Frontal cortex (tissue), 4 donors: ENCODE measurements around the gene CDKN2B. TPM values are rescaled to one million over a fixed set of nuclear protein-coding genes. Genes with fewer than 3 reads are reported as not detected.

Experiments used
- DNase-seq, 2 donors: peaks; one replicate each; pipeline ENCODE4 v3.0.0; 2012; ENCODE audit warnings: low spot score in 2 of 2
- FAIRE-seq: peaks from 2 replicates; lab custom pipeline; 2012; peaks lifted over from hg19 to GRCh38; lab: Jason Lieb, UNC
- total RNA-seq: library from RNA; depleted of rRNA; stranded (reverse); fragments of >200 nt; gene quantifications from one replicate; pipeline ENCODE4 v1.2.3, GENCODE V29; 2014
- donor health status: control.
- donor health status: control.
- donor health status: control.

Gene CDKN2B
- total RNA-seq, 1 donor from 2014 or later: under 0.01 TPM

DNA sequence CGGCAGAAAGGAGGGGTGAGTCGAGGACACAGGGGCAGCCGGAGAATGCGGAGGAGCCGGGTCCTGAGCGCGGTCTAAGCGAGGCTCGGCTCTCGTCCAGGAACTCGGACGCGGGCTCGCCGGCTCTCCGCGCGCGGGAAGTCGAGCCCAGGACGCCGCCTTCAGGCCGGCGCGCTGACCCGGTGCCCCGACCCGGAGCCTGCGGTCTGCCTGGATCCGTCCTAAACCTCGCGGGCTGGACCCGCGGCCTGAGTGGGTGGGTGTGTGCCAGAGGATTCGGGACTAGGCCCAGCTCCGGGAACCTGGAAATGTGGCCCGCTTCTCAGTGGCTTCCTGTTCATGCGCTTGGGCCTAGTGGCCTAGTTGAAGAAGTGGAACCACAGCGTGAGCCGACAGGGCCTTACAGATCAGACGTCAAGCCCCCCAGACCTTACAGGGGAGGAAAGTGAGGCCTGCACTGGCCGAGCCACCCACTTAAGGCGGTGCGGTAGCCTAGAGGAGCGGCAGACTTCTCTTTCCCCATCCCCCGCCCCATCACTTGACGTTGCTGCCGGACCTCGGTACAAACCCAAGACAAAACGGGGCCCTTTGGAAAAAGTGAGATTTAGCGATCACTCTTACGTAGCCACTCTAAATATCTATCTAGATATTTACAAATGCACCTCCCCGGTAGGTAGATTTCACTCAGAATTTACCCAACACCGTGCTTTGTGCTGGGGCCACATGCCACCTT lies 13.3 kb downstream of the CDKN2B start:
- DNase-seq (no peak), FAIRE-seq (no peak)

DNA sequence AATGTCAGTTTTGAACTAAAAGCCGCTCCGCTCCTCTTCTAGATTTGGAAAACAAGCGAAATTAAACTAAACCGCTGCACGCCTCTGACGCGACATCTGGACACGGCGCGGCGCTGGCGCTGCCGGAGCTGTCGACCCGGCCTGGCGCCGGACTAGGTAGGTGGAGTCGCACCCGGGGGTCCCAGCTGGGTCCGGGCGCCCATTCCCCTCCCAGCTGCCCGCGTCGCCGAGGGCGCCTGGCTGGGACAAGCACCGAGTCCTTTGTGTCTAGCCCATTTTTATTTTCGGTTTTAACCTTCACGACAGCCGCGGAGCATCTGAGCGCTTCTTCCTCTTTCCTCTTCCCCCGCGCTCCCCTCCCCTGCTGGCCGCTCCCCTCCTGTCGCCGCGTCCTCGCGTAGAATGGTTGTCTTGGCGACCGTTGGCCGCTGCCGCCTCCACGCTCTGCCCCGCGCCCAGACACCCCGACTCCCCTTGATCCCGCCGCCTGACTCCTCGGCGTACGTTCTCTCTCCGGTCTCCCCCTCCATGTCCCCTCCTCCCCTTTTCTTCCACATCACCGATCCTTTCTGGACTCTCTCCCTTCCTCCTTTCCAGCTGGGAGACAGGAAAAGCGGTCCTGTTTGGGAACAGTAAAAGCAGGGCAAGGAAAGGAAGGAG lies 14.0 kb downstream of the CDKN2B start:
- no peak for FAIRE-seq
- DNase-seq: peak; percentile 56 to 62

DNA sequence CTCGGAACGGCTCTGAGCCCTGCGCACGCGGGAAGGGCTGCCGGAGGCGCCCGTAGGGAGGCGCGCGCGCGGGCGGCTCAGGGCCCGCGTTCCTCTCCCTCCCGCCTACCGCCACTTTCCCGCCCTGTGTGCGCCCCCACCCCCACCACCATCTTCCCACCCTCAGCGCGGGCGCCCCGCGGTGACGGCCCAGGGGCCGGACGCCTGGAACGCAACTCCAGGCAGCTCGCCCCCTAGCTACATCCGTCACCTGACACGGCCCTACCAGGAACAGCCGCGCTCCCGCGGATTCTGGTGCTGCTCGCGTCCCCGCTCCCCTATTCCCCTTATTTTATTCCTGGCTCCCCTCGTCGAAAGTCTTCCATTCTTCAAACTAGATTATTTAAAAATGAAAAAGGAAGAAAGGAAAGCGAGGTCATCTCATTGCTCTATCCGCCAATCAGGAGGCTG lies 14.5 kb downstream of the CDKN2B start, which contains the start of gene CDKN2B-AS1:
Gene CDKN2B-AS1, plus strand, starts transcription at position 236 of the 450 bp plus-strand sequence.
- FAIRE-seq (no peak), DNase-seq (peak in 1 of 2 donors; percentile 36)

DNA sequence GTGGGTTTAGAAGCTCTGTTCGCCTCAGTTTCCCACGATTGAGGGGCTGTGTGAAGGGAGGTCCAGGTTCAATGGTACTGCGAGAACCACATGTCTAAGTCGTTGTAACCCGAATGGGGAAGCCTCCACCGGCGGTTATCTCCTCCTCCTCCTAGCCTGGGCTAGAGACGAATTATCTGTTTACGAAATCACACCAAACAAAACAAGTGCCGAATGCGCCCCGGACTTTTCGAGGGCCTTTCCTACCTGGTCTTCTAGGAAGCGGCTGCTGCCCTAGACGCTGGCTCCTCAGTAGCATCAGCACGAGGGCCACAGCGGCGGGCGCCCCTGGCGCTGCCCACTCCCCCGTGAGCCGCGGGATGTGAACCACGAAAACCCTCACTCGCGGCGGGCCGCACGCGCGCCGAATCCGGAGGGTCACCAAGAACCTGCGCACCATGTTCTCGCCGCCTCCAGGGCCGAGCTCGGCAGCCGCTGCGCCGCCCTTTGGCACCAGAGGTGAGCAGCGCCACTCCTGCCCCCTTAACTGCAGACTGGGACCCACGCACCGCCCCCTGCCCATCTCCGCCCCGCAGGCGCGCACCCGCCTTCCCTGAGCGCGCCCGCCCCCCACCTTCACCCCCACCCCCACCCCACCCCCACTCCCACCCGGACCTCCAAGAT lies 15.1 kb downstream of the CDKN2B start, which contains the start of gene CDKN2A:
Gene CDKN2A, minus strand, starts transcription at position 500 of the 663 bp plus-strand sequence.
- no peak for FAIRE-seq
- no peak for DNase-seq

DNA sequence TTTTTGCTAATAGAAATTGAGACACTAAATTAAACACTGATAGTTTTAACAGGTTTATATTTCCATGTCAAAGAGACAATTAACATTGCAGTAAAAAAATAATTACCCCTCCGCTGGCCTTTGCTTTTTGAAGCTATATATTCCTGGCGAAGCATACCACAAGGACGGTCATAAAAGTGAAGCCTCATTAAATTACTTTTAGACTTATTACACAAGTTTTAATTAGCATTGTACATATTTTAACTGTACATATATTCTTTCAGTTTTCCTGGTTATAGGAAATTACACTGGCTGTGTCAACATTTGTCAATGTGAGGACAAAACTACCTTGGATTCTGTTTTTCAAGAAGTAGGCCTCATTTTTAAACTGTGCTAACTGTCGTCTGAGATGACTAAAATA lies 16.1 kb downstream of the CDKN2B start:
- no peak for FAIRE-seq

DNA sequence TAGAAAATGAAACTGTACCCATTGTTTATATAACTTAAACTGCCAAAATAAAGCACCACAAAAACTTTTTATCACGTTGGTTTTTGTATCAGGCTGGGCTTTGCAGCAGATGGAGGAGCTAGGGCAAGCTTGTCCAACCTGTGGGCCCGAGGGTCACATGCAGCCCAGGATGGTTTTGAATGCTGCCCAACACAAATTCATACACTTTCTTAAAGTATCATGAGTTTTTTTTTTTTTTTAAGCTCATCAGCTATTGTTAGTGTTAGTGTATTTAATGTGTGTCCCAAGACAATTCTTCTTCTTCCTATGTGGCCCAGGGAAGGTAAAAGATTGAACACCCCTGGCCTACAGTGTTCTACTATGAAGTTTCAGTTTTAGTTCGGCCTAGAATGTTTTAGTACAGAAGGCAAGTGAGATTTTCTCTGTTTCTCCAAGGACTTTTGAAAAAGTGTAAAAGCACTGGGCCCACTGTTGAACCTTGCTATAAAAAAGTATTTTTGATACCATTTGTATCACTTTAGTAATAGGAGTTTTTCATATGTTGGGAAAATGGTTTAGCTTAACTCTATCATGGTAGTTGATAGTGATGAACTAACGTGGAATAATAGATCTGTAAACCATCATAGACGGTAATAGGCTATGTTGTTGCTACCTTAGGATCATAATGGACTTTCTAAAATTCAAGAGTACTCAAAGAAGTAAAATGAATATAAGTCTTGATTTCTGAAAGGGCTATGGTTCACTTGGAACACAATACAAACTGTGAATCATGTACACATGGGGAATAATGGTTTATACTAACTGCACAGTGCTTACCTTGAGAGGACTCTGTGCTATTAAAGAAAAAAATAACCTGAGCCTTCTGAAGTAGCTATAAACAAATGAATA lies 17.8 kb downstream of the CDKN2B start:
- DNase-seq (no peak), FAIRE-seq (no peak)

More for the DNA sequence above, 16.1 kb downstream of the CDKN2B start:
- DNase-seq: no peak

DNA sequence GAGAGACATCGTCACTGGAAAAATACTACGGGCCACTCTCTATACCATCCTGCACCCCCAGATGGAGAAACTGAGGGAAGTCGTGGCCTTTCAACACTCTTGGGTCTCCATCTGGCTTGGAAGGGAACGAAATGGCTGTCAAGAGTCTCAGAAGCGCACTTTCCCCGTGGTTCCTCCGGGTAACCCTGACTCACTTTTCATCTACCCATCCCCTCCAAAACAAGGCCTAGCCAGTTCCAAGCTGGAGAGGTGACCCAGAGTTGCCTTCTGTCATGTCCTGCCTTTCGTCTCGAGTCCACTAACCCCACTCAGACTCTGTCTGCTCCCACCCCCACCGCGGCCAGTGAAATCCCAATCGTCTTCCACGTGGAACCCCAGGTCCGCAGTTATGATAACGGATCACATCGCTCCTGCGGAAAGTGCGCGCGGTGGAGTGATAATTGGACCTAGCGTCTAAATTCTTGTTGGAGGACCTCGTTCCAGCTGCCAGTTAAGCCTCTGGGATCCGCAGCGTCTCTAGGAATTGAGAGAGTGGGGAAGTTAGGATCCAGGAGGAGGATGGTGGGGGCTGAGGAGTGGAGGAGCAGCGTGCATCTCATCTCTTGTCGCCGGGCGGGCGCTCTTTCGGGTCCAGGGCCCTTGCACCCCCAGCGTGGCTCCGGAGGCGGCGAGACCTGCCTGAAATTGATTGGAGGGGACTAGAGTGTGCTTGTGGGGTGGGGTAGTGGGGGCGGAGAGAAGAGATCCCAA lies 19.5 kb downstream of the CDKN2B start:
- FAIRE-seq (no peak), DNase-seq (no peak)

DNA sequence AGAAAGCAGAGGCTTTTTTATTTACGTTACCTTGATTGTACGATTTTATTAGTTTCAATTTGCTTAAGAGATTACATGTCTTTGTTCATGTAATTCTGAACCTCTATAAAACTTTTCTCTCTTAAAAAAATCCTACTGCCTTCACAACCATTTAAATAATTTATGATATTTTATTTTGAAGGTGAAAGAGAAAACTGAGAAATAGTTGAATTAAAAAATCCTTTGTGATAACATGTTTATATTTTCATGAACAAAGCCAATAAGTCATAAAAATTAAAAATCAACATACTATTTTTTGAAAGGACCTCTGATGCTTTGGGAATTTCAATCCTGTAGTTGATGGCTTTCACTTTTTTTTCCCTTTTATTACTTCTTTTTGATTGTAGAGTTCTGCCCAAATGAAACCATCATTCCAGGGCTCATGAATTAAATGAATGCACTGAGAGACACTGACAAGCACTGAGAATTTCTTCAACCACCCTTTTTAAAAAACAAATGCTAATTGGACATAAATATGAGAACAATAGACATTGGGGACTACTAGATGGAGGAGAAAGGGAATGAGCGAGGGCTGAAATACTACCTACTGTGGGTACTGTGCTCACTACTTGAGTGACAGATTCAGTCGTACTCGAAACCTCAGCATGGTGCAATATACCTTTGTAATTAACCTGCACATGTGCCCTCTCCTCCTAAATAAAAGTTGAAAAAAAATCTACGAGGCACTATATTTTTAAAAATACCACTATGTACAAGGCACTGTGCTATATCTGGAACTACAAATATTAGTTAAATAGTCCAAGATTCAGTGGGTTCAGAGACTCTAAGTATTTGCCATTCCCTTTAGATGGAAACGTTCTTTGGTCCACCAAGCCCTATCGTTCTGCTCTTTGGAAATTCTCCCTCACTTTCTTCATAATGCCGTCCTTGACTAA lies 20.8 kb downstream of the CDKN2B start:
- peak; percentile 28 for FAIRE-seq
- no peak for DNase-seq

DNA sequence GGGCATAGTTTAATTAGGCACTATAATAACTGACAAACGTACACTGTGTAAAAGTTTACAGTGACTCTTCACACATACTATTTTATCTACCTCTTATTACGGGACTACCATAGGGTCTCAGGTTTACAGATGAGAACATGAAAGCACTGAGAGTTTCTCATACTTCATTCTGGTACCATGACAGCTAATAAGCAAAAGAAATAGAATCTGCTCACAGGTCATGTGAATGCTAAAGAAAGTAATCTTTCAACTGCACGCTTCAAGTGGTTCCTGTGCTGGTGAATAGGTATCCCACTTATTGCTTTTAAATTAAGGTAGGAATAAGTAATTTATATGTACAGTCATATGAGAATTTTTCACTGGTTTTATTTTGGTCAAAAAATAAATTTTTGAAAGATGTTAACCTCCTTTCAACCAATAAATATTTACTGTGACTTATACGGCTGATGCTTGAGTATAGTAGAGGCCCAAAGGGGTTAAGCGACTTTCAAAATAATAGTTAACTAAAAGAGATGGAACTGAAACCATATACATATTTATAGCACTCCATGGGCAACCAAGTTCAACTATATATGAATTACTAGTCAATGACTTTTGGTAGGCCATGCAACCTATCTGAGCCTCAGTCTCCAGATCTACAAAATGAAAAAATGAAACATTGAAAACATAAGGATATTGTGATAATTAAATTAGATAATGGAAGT lies 23.0 kb downstream of the CDKN2B start:
- no peak for DNase-seq
- FAIRE-seq: no peak

DNA sequence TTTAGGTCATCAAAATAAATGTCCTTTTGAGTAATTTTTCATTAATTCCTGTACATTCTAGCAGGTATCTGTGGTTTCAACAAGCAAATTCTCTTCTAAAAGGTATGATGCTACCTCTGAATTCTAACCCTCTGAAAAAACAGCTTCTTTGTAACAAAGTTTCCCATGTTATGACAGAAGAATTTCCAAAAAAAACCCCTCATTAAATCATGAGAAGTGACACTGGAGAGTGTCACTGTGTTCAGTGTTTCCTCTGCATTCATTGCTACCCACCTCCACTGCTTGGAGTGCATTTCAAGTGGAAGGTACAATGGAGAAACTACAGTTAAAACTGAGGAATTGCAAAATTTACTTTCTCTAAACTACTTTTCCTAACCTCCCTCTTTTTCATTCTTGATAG lies 25.0 kb downstream of the CDKN2B start:
- FAIRE-seq (no peak), DNase-seq (no peak)

DNA sequence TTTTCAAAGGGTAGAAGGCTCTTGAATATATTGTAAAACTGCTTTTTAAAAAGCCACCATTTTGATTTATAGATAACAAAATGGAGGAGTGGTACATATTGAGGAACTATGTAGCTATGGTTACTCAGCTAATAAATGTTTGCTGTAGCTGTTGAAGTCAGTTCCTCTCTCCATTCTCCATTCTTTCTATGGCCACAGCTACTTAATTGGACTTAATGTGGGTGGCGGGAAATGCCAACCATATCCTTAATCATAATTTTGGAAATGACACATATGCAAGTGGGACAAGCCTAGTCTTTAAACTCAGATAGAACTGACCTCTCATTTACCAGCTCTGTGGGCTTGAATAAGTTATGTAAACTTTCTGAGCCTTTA lies 25.6 kb downstream of the CDKN2B start:
- DNase-seq (no peak), FAIRE-seq (no peak)

DNA sequence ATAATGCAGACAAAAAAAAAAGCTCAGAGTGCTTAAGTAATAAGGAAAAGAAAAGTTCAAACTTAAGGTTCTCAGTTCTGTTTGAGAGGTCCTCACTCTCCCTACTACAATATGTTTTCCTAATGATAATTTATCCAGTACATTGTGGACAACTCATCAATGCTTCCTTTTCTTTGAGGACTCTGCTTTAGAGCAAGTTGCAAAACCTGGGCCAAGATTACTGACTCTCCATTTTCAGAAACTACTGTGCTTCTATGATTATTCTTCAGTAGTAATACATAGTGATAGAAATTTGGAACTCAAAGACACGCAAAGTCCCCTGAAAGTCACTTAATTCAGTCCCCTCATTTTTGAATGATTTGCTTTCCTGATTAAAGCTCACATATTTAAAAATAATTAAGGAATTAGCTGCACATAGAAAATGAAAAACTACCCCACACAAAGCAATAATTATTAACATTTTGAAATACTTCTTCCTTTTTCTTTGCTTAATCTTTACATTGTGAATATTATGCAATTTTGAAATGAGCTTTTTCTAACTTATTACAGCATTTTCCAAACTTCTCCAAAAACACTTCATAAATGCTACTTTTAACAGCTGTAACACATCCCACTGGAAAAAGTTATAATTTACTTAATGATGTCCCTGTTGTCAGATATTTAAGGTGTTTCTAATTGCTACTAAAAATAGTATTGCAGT lies 26.1 kb downstream of the CDKN2B start:
- FAIRE-seq: no peak
- no peak for DNase-seq

DNA sequence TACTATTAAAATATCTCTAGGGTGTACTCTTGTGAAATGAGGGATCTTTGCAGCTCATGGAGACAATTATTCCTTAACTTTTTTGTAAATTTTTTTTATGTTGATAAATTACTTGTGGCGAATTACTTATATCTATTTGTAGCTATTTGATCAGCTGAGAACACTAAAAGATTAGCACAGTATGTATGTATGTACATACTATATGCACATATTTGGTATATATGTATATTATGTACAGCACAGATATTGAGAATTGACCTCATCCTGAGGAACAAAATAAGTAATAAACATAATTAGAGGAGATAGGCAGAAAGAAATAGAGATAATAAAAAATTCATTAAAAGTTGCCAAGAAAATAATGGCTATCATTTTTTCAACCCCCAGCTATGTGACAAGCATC lies 26.7 kb downstream of the CDKN2B start:
- DNase-seq (no peak), FAIRE-seq (no peak)

DNA sequence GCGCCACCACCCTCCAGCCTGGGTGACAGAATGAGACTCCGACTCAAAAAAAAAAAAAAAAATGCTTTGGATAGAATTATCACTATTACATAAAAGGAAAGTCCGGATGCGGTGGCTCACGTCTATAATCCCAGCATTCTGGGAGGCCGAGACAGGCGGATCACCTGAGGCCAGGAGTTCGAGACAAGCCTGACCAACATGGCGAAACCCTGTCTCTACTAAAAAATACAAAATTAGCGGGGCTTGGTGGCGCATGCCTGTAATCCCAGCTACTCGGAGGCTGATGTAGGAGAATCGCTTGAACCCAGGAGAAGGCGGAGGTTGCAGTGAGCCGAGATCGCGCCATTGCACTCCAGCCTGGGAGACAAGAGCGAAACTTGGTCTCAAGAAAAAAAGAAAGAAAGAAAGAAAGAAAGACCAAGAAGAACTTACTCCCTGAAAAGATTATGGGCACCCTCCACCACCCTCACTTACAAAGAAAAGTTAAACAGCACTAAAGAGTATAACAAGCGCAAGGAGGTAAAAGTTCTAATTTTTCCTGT lies 32.7 kb downstream of the CDKN2B start:
- FAIRE-seq: no peak
- no peak for DNase-seq

DNA sequence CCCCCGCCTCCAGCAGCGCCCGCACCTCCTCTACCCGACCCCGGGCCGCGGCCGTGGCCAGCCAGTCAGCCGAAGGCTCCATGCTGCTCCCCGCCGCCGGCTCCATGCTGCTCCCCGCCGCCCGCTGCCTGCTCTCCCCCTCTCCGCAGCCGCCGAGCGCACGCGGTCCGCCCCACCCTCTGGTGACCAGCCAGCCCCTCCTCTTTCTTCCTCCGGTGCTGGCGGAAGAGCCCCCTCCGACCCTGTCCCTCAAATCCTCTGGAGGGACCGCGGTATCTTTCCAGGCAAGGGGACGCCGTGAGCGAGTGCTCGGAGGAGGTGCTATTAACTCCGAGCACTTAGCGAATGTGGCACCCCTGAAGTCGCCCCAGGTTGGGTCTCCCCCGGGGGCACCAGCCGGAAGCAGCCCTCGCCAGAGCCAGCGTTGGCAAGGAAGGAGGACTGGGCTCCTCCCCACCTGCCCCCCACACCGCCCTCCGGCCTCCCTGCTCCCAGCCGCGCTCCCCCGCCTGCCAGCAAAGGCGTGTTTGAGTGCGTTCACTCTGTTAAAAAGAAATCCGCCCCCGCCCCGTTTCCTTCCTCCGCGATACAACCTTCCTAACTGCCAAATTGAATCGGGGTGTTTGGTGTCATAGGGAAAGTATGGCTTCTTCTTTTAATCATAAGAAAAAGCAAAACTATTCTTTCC lies 34.2 kb downstream of the CDKN2B start:
- FAIRE-seq: no peak
- DNase-seq: peak in 1 of 2 donors; percentile 30

DNA sequence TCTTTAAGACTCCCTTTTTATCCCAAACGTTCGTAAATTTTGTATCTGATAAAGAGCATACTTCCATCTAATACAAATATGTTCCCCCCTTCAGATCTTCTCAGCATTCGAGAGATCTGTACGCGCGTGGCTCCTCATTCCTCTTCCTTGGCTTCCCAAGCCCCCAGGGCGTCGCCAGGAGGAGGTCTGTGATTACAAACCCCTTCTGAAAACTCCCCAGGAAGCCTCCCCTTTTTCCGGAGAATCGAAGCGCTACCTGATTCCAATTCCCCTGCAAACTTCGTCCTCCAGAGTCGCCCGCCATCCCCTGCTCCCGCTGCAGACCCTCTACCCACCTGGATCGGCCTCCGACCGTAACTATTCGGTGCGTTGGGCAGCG lies 34.8 kb downstream of the CDKN2B start:
- no peak for FAIRE-seq
- no peak for DNase-seq
